K562 (cell line): ENCODE measurements around the gene HOXD9. TPM values are rescaled to one million over a fixed set of nuclear protein-coding genes. Genes with fewer than 3 reads are reported as not detected.

Source experiments
- ATAC-seq: fragments of 200-7000 bp; cut with Tn5 transposase; 3 replicates; pipeline ENCODE4 v1.9.1; 2020; ENCODE audit warnings: moderate library complexity
- BruUV-seq: library from RNA; stranded (reverse); fragments of 400-500 nt; replicated peaks from 2 replicates; lab custom pipeline; 2021; lab: Mats Ljungman, UMichigan
- CTCF ChIA-PET: fragments of 300-600 bp; formaldehyde crosslinking; extraction: SDS; loops from one replicate; lab custom pipeline; 2021; ENCODE audit warnings: low intra/inter-chr PET ratio; lab: Yijun Ruan, JAX
- POLR2A ChIA-PET: fragments of 300-600, 350-650 bp; sonication (Branson Sonifier 250); formaldehyde crosslinking; extraction: SDS; loops from one replicate; lab custom pipeline; 2021; ENCODE audit warnings: antibody characterized with exemption, inconsistent platforms; lab: Yijun Ruan, JAX
- DNase-seq, 4 experiments: peaks; one replicate each; pipeline versions ENCODE4 v3.0.0 to v3.0.0-alpha.2; 2011 to 2018; ENCODE audit warnings: low spot score in 3 of 4, mixed read lengths in 3 of 4; ENCODE audit errors: extremely low read depth in 1 of 4
- FAIRE-seq: peaks from 2 replicates; lab custom pipeline; 2011; peaks lifted over from hg19 to GRCh38; lab: Jason Lieb, UNC
- H2AFZ ChIP-seq: 2 replicates; pipeline ENCODE4 v1.6.0; 2011; ENCODE audit warnings: low read depth, low read length, control low read depth, inconsistent platforms
- H3K27ac ChIP-seq: fragments of 200-600 bp; 3 replicates; pipeline ENCODE4 v1.8.0; 2011; ENCODE audit warnings: low read depth, mild to moderate bottlenecking, control low read depth, inconsistent platforms, low read length, moderate library complexity, mixed read lengths; ENCODE audit errors: extremely low read depth
- H3K27me3 ChIP-seq, 2 experiments: fragments of 300-600 bp in 1 of 2; 2 replicates in 1 of 2; 3 replicates in 1 of 2; pipeline versions ENCODE4 v1.6.0 to v1.8.0; 2011; ENCODE audit warnings: inconsistent platforms in 2 of 2, low read length in 2 of 2, mild to moderate bottlenecking in 1 of 2, mixed read lengths in 1 of 2, moderate library complexity in 1 of 2; ENCODE audit not compliant: control insufficient read depth in 2 of 2, insufficient read depth in 2 of 2
- H3K36me3 ChIP-seq: fragments of 300-600 bp; 3 replicates; pipeline ENCODE4 v1.8.0; 2011; ENCODE audit warnings: mild to moderate bottlenecking, low read length, inconsistent platforms; ENCODE audit not compliant: control insufficient read depth, insufficient read depth
- H3K4me1 ChIP-seq, 2 experiments: fragments of 200-600 bp in 1 of 2; replicated peaks in 1 of 2; 2 replicates in 1 of 2; 3 replicates in 1 of 2; pipeline versions ENCODE4 v1.5.1 to v1.8.0; 2011; ENCODE audit warnings: inconsistent platforms in 2 of 2, low read length in 2 of 2, mild to moderate bottlenecking in 1 of 2, mixed read lengths in 1 of 2, moderate library complexity in 1 of 2; ENCODE audit not compliant: control insufficient read depth in 2 of 2, insufficient read depth in 2 of 2
- H3K4me2 ChIP-seq: 2 replicates; pipeline ENCODE4 v1.6.1; 2011; ENCODE audit warnings: low read length, control low read depth, inconsistent platforms, mixed read lengths; ENCODE audit not compliant: insufficient read depth
- H3K4me3 ChIP-seq: fragments of 200-600 bp; sonication (generic), shearing (Covaris generic); 2 replicates; pipeline ENCODE4 v1.5.1; 2016; ENCODE audit warnings: control low read depth, inconsistent platforms
- H3K79me2 ChIP-seq: fragments of 200-600 bp; 3 replicates; pipeline ENCODE4 v1.8.0; 2011; ENCODE audit warnings: low read length, inconsistent platforms; ENCODE audit not compliant: control insufficient read depth, insufficient read depth
- H3K9ac ChIP-seq, 2 experiments: 2 replicates each; pipeline versions ENCODE4 v1.6.0 to v1.6.1; 2011; ENCODE audit warnings: low read depth in 2 of 2, low read length in 2 of 2, control low read depth in 1 of 2, inconsistent platforms in 1 of 2, mild to moderate bottlenecking in 1 of 2, mixed read lengths in 1 of 2; ENCODE audit not compliant: insufficient read depth in 1 of 2
- H3K9me1 ChIP-seq: one replicate; pipeline ENCODE4 v1.6.0; 2011; ENCODE audit warnings: inconsistent platforms, mild to moderate bottlenecking, low read length, moderate library complexity; ENCODE audit not compliant: control insufficient read depth, insufficient read depth
- H3K9me3 ChIP-seq: replicated peaks from 2 replicates; pipeline ENCODE4 v1.5.1; 2011; ENCODE audit warnings: low read depth, low read length, inconsistent platforms; ENCODE audit not compliant: control insufficient read depth, insufficient read depth
- H4K20me1 ChIP-seq: replicated peaks from 2 replicates; pipeline ENCODE4 v1.6.1; 2011; ENCODE audit warnings: low read length, inconsistent platforms, mixed read lengths; ENCODE audit not compliant: control insufficient read depth, insufficient read depth
- ADNP ChIP-seq: fragments of 200-800 bp; sonication (Bioruptor generic); IDR thresholded peaks from 2 replicates; pipeline ENCODE4 v1.6.1; 2016; ENCODE audit warnings: missing genetic modification characterization, missing compliant biosample characterization
- ATF1 ChIP-seq, 2 experiments: fragments of 450-650 bp in 1 of 2; IDR thresholded peaks; 2 replicates each; pipeline ENCODE4 v1.6.1; 2016; ENCODE audit warnings: missing compliant biosample characterization in 1 of 2, missing genetic modification characterization in 1 of 2
- CEBPG ChIP-seq, 3 experiments: fragments of 200-800 bp in 1 of 3; sonication (Bioruptor generic) in 1 of 3; sonication (generic) in 1 of 3; formaldehyde crosslinking in 1 of 3; IDR thresholded peaks in 2 of 3; conservative IDR thresholded peaks in 1 of 3; 2 replicates each; pipeline versions ENCODE4 v1.6.1 to v1.8.0; 2016 to 2022; ENCODE audit warnings: missing compliant biosample characterization in 2 of 3, missing genetic modification characterization in 2 of 3, mild to moderate bottlenecking in 1 of 3, missing genetic modification reagents in 1 of 3
- FOXA1 ChIP-seq: fragments of 450-650 bp; IDR thresholded peaks from 2 replicates; pipeline ENCODE4 v1.6.1; 2016; ENCODE audit warnings: mild to moderate bottlenecking, borderline replicate concordance
- HNRNPLL ChIP-seq: fragments of 200-400 bp; formaldehyde crosslinking; IDR thresholded peaks from 2 replicates; pipeline ENCODE4 v1.6.1; 2017; ENCODE audit warnings: low read length, low read depth, mild to moderate bottlenecking; ENCODE audit not compliant: poor library complexity, severe bottlenecking
- JUND ChIP-seq, 2 experiments: IDR thresholded peaks; 2 replicates in 1 of 2; 3 replicates in 1 of 2; pipeline ENCODE4 v1.6.1; 2011; ENCODE audit warnings: borderline replicate concordance in 2 of 2, low read depth in 2 of 2, low read length in 2 of 2, improper control_type of control experiment in 1 of 2, missing biosample characterization in 1 of 2, missing genetic modification characterization in 1 of 2, missing genetic modification reagents in 1 of 2
- NFIX ChIP-seq: fragments of 250-450 bp; sonication (Bioruptor Pico); IDR thresholded peaks from 2 replicates; pipeline ENCODE4 v1.4.0; 2020; ENCODE audit warnings: low read depth, mild to moderate bottlenecking, moderate library complexity
- PPARD ChIP-seq: fragments of 250-450 bp; sonication (Bioruptor Pico); IDR thresholded peaks from 2 replicates; pipeline ENCODE4 v1.8.0; 2022; ENCODE audit warnings: inconsistent platforms, mild to moderate bottlenecking, moderate library complexity
- SNIP1 ChIP-seq: fragments of 450-650 bp; IDR thresholded peaks from 2 replicates; pipeline ENCODE4 v1.7.1; 2017; ENCODE audit warnings: low read depth, mild to moderate bottlenecking
- STAT6 ChIP-seq: sonication (generic); formaldehyde crosslinking; IDR thresholded peaks from 2 replicates; pipeline ENCODE4 v1.8.1; 2023; ENCODE audit warnings: mild to moderate bottlenecking, missing genetic modification reagents
- TAF9B ChIP-seq: fragments of 450-650 bp; IDR thresholded peaks from 2 replicates; pipeline ENCODE4 v1.6.1; 2018; ENCODE audit warnings: mild to moderate bottlenecking; ENCODE audit not compliant: partially characterized antibody
- TEAD4 ChIP-seq, 2 experiments: sonication (generic) in 1 of 2; formaldehyde crosslinking in 1 of 2; IDR thresholded peaks; 2 replicates each; pipeline versions ENCODE4 v1.6.1 to v1.8.0; 2012 to 2022; ENCODE audit warnings: borderline replicate concordance in 1 of 2, inconsistent platforms in 1 of 2, low read length in 1 of 2, mild to moderate bottlenecking in 1 of 2, missing genetic modification reagents in 1 of 2
- ZNF354B ChIP-seq: fragments of 250-450 bp; sonication (Bioruptor Pico); IDR thresholded peaks from 2 replicates; pipeline ENCODE4 v1.4.0; 2020
- ZNF41 ChIP-seq: fragments of 250-450 bp; sonication (Bioruptor Pico); conservative IDR thresholded peaks from 2 replicates; pipeline ENCODE4 v1.4.0; 2020; ENCODE audit warnings: mild to moderate bottlenecking
- ZNF589 ChIP-seq: fragments of 200-800 bp; sonication (Bioruptor generic); IDR thresholded peaks from 2 replicates; pipeline ENCODE4 v1.6.1; 2016; ENCODE audit warnings: low read depth, missing genetic modification characterization, missing compliant biosample characterization
- WGBS: fragments of 100-300 bp; shearing (Covaris generic); methylation state at CpG from one replicate; pipeline ENCODE4 v1.1.6; 2016; ENCODE audit warnings: low coverage, mixed read lengths; ENCODE audit not compliant: insufficient coverage; ENCODE audit errors: missing lambda C conversion rate; 5-methylcytosine and 5-hydroxymethylcytosine counted together
- in situ Hi-C: fragments of 300-500 bp; cut with MboI; formaldehyde crosslinking; loops from 4 replicates; pipeline ENCODE4 v1.15.0; 2018; ENCODE audit warnings: inconsistent platforms, mixed read lengths
- intact Hi-C: fragments of 100-400 bp; cut with micrococcal nuclease; formaldehyde crosslinking; loops from 2 replicates; pipeline ENCODE4 v1.14.2; 2022
- polyA plus RNA-seq, 8 experiments: library from polyadenylated mRNA; depleted of rRNA in 4 of 8; stranded (reverse) in 5 of 8; unstranded in 3 of 8; fragments of >200 nt; fragmentation: Nextera tagmentation in 2 of 8; fragmentation: Illumina TruSeq in 1 of 8; extraction: Ambion mirVana in 2 of 8; extraction: Trizol in 1 of 8; gene quantifications; 2 replicates each; pipeline versions ENCODE4 v1.2.1 to v1.2.3, GENCODE V29; 2011 to 2014; ENCODE audit warnings: inconsistent platforms in 1 of 8, missing spikeins in 1 of 8
- total RNA-seq, 7 experiments: library from RNA; depleted of rRNA in 6 of 7; stranded (reverse); fragments of >200 nt in 6 of 7; fragmentation: Illumina TruSeq in 2 of 7; extraction: Trizol in 2 of 7; gene quantifications; 2 replicates each; pipeline versions ENCODE4 v1.2.1 to v1.2.3, GENCODE V29; 2011 to 2021; ENCODE audit warnings: low replicate concordance in 1 of 7
- TF ChIP-seq, protein P1 (sequence below): fragments of 450-650 bp; formaldehyde crosslinking; IDR thresholded peaks from 2 replicates; pipeline ENCODE4 v1.4.0; 2020; ENCODE audit warnings: mild to moderate bottlenecking, moderate library complexity

The HOXD9 gene
- total and polyA plus RNA-seq, 9 of the 15 experiments (the other 6 are each of a cell fraction or from before 2014, with no cell fraction given) = not detected

DNA sequence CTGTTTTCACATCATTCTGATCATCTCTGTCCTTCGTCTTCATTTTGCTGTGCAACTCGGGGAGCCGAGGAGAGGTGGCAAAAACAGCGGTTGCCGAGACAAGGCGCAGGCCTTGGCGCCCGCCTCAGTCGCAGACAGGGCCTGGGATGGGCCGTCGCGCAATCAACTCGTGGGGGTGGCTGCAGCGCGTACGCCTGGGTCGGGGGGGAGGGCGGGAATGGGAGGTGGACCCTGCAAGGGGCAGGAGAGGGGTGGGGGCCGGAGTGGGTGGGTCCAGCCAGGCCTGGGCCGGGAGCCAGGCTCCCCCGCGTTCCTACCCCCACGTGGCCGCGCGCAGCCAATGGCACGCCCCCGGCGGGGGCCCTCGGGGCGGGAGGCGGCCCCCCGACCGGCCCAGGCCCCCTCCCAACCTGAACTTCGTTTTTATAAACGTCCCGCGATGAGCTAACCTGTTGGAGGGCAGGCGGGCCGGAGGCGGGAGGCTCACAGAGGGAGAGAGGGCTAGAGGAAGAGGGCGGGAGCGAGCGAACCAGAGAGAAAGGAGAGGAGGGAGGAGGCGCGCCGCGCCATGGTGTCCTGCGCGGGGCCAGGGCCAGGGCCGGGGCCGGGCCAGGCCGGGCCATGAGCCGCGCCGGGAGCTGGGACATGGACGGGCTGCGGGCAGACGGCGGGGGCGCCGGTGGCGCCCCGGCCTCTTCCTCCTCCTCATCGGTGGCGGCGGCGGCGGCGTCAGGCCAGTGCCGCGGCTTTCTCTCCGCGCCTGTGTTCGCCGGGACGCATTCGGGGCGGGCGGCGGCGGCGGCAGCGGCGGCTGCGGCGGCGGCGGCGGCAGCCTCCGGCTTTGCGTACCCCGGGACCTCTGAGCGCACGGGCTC is 30.0 kb upstream of the HOXD9 start, which contains the start of gene HOXD13:
Gene HOXD13 (plus strand): TSS at position 452 of the 875 bp plus-strand sequence. CDS start 170 bp downstream, at position 622.
- DNase-seq (peak in 2 of 4 experiments; percentile 33 to 36), ATAC-seq (no peak), FAIRE-seq (no peak)
- intact Hi-C loops = no loop called here
- Histone ChIP-seq H4K20me1 (peaks cover 5% of the 10 kb centered on the region; the same call in 1 of the 2 replicates), H3K4me2 (no peak within 1 kb of the TSS), H3K27me3 (peaks cover 65 to 75% of the 10 kb centered on the region in 2 experiments), H3K9ac (no peak within 1 kb of the TSS), H3K4me3 (no peak within 1 kb of the TSS), H3K9me1 (no peaks in the 10 kb centered on the region), H3K27ac (no peak within 1 kb of the TSS), H3K9me3 (no peaks in the 10 kb centered on the region), H3K36me3 (no peaks in the 10 kb centered on the region), H3K79me2 (no peaks in the 10 kb centered on the region), H3K4me1 (peaks cover 8 to 23% of the 10 kb centered on the region in 2 experiments), H2AFZ (no peak within 1 kb of the TSS)
- POLR2A ChIA-PET = no interaction called here
- no TSS peak for BruUV-seq
- in situ Hi-C loops = loop anchor here (25.0 kb wide), 1 partner anchor 1055 kb away; no protein-coding TSS in a partner anchor
- whole genome bisulfite sequencing = 38% methylated on average over 31 of the region's 95 CpGs
- CTCF ChIA-PET = interaction anchor here (0.6 kb wide), 1 partner anchor 408 kb away, joined by 3 read pairs; no protein-coding TSS in a partner anchor
- no peak for TF ChIP-seq JUND (IDR thresholded peaks at IDR 0.05; ENCODE audit: borderline replicate concordance, low read depth, low read length)
- no peak for TF ChIP-seq JUND (tag; IDR thresholded peaks at IDR 0.05; ENCODE audit: borderline replicate concordance, low read depth, low read length)
- TF ChIP-seq PPARD (CRISPR knock-in tag) = no peak
- no peak for TF ChIP-seq TAF9B
- no peak for TF ChIP-seq ZNF589
- no peak for TF ChIP-seq ZNF41 (CRISPR knock-in tag)
- TF ChIP-seq ZNF354B (CRISPR knock-in tag) = no peak
- TF ChIP-seq CEBPG (CRISPR knock-in tag; IDR thresholded peaks at IDR 0.05) = no peak
- TF ChIP-seq CEBPG (tag; conservative IDR thresholded peaks at IDR 0.05 in 1 of 2, IDR thresholded peaks at IDR 0.05 in 1 of 2) = no peak
- TF ChIP-seq FOXA1 = no peak
- no peak for TF ChIP-seq HNRNPLL
- no peak for TF ChIP-seq NFIX (CRISPR knock-in tag)
- no peak for TF ChIP-seq ADNP
- TF ChIP-seq, protein P1, sequence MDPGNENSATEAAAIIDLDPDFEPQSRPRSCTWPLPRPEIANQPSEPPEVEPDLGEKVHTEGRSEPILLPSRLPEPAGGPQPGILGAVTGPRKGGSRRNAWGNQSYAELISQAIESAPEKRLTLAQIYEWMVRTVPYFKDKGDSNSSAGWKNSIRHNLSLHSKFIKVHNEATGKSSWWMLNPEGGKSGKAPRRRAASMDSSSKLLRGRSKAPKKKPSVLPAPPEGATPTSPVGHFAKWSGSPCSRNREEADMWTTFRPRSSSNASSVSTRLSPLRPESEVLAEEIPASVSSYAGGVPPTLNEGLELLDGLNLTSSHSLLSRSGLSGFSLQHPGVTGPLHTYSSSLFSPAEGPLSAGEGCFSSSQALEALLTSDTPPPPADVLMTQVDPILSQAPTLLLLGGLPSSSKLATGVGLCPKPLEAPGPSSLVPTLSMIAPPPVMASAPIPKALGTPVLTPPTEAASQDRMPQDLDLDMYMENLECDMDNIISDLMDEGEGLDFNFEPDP (CRISPR knock-in tag) = no peak
- no peak for TF ChIP-seq ATF1 (CRISPR knock-in tag; IDR thresholded peaks at IDR 0.05)
- no peak for TF ChIP-seq ATF1 (tag; IDR thresholded peaks at IDR 0.05)
- TF ChIP-seq SNIP1 = no peak
- no peak for TF ChIP-seq STAT6 (CRISPR knock-in tag)
- no peak for TF ChIP-seq TEAD4 (IDR thresholded peaks at IDR 0.05; ENCODE audit: low read length)
- no peak for TF ChIP-seq TEAD4 (CRISPR knock-in tag; IDR thresholded peaks at IDR 0.05; ENCODE audit: borderline replicate concordance)
